H1 (cell line): ENCODE measurements around the gene TCIRG1. TPM values are rescaled to one million over a fixed set of nuclear protein-coding genes. Genes with fewer than 3 reads are reported as not detected.

Experiments
- ASH2L ChIP-seq: fragments of 200-600, 300-600 bp; sonication (generic); IDR thresholded peaks from one replicate; pipeline ENCODE4 v1.7.1; 2017; ENCODE audit warnings: low read length
- CEBPB ChIP-seq: IDR thresholded peaks from 2 replicates; pipeline ENCODE4 v1.6.1; 2012; ENCODE audit warnings: low read depth, low read length
- CTBP2 ChIP-seq: IDR thresholded peaks from 2 replicates; pipeline ENCODE4 v1.7.0; 2011; ENCODE audit warnings: borderline replicate concordance, mild to moderate bottlenecking, moderate library complexity, mixed read lengths, low read length; ENCODE audit not compliant: insufficient read depth, insufficient read length
- EZH2 ChIP-seq: fragments of 200-600 bp; sonication (generic); IDR thresholded peaks from 2 replicates; pipeline ENCODE4 v1.7.1; 2012; ENCODE audit warnings: low read depth, mild to moderate bottlenecking, moderate library complexity, low read length, inconsistent platforms; ENCODE audit not compliant: severe bottlenecking
- FOSL1 ChIP-seq: IDR thresholded peaks from 2 replicates; pipeline ENCODE4 v1.6.1; 2011; ENCODE audit warnings: mild to moderate bottlenecking, low read depth, low read length, moderate library complexity; ENCODE audit not compliant: insufficient read depth
- HDAC2 ChIP-seq, 2 experiments: fragments of 300-600 bp in 1 of 2; sonication (generic) in 1 of 2; IDR thresholded peaks; 2 replicates each; pipeline ENCODE4 v1.6.1; 2011 to 2012; ENCODE audit warnings: low read depth in 2 of 2, low read length in 2 of 2, mild to moderate bottlenecking in 2 of 2, moderate library complexity in 2 of 2, borderline replicate concordance in 1 of 2, inconsistent platforms in 1 of 2
- HDAC6 ChIP-seq: IDR thresholded peaks from one replicate; pipeline ENCODE4 v1.7.1; 2012; ENCODE audit warnings: low read depth, mild to moderate bottlenecking, inconsistent platforms, low read length, moderate library complexity
- JUN ChIP-seq: IDR thresholded peaks from 2 replicates; pipeline ENCODE4 v1.6.1; 2011; ENCODE audit warnings: low read depth, mild to moderate bottlenecking, improper control_type of control experiment, low read length
- JUND ChIP-seq: IDR thresholded peaks from 2 replicates; pipeline ENCODE4 v1.6.1; 2011; ENCODE audit warnings: mild to moderate bottlenecking, improper control_type of control experiment, low read length
- KDM1A ChIP-seq: fragments of 200-600, 300-600 bp; sonication (generic); IDR thresholded peaks from 2 replicates; pipeline ENCODE4 v1.7.1; 2016; ENCODE audit warnings: mild to moderate bottlenecking, low read length, borderline replicate concordance
- KDM4A ChIP-seq: IDR thresholded peaks from one replicate; pipeline ENCODE4 v1.7.1; 2012; ENCODE audit warnings: low read depth, mild to moderate bottlenecking, moderate library complexity, low read length, inconsistent platforms; ENCODE audit not compliant: severe bottlenecking
- KDM5A ChIP-seq: fragments of 200-600 bp; IDR thresholded peaks from 2 replicates; pipeline ENCODE4 v1.7.1; 2012; ENCODE audit warnings: mild to moderate bottlenecking, low read length, inconsistent platforms, mixed read lengths
- MAFK ChIP-seq: IDR thresholded peaks from 2 replicates; pipeline ENCODE4 v1.6.1; 2012; ENCODE audit warnings: low read depth, mild to moderate bottlenecking, improper control_type of control experiment, low read length
- PHF8 ChIP-seq: fragments of 200-600 bp; sonication (generic); conservative IDR thresholded peaks from 2 replicates; pipeline ENCODE4 v1.7.1; 2012; ENCODE audit warnings: low read depth, mild to moderate bottlenecking, inconsistent platforms, low read length, moderate library complexity
- POLR2AphosphoS5 ChIP-seq: IDR thresholded peaks from 2 replicates; pipeline ENCODE4 v1.6.1; 2011; ENCODE audit warnings: low read depth, low read length
- SAP30 ChIP-seq: fragments of 300-600 bp; sonication (generic); IDR thresholded peaks from 2 replicates; pipeline ENCODE4 v1.7.1; 2012; ENCODE audit warnings: low read length, moderate library complexity, mild to moderate bottlenecking, inconsistent platforms; ENCODE audit not compliant: insufficient read depth, insufficient replicate concordance
- SIN3A ChIP-seq, 2 experiments: IDR thresholded peaks in 1 of 2; conservative IDR thresholded peaks in 1 of 2; 2 replicates each; pipeline ENCODE4 v1.6.1; 2011 to 2012; ENCODE audit warnings: low read length in 2 of 2, improper control_type of control experiment in 1 of 2, low read depth in 1 of 2, mild to moderate bottlenecking in 1 of 2
- SP4 ChIP-seq: IDR thresholded peaks from 2 replicates; pipeline ENCODE4 v1.6.1; 2012; ENCODE audit warnings: low read length, inconsistent platforms
- SRF ChIP-seq: IDR thresholded peaks from 2 replicates; pipeline ENCODE4 v1.6.1; 2011; ENCODE audit warnings: mild to moderate bottlenecking, low read depth, low read length, moderate library complexity
- SUZ12 ChIP-seq: fragments of 200-600 bp; sonication (generic); IDR thresholded peaks from 2 replicates; pipeline ENCODE4 v1.6.1; 2012; ENCODE audit warnings: mild to moderate bottlenecking, inconsistent platforms, low read length, moderate library complexity, mixed read lengths
- TAF7 ChIP-seq: optimal IDR thresholded peaks from 2 replicates; pipeline ENCODE3; 2011; ENCODE audit warnings: low read depth, mild to moderate bottlenecking, inconsistent platforms, low read length, moderate library complexity, borderline replicate concordance
- TCF12 ChIP-seq: IDR thresholded peaks from 2 replicates; pipeline ENCODE4 v1.6.1; 2011; ENCODE audit warnings: low read depth, mild to moderate bottlenecking, low read length
- YY1 ChIP-seq: IDR thresholded peaks from 2 replicates; pipeline ENCODE4 v1.6.1; 2011; ENCODE audit warnings: low read depth, mild to moderate bottlenecking, low read length
- polyA plus RNA-seq, 7 experiments: library from polyadenylated mRNA; depleted of rRNA in 3 of 7; stranded (reverse) in 5 of 7; unstranded in 2 of 7; fragments of >200 nt in 5 of 7; fragments of 200-250 nt in 2 of 7; gene quantifications; 1 replicate in 5 of 7; 2 replicates in 1 of 7; 4 replicates in 1 of 7; pipeline versions ENCODE4 v1.2.1 to v1.2.3, GENCODE V29; 2011 to 2013; ENCODE audit warnings: missing spikeins in 2 of 7, mixed read lengths in 2 of 7
- total RNA-seq: library from RNA; stranded (reverse); fragmentation: NEBNext Ultra II Directional; extraction: Animal tissue kit (Norgen Biotek cat#: 25700); gene quantifications from 2 replicates; pipeline ENCODE4 v1.2.1, GENCODE V29; 2021

Gene TCIRG1
- total and polyA plus RNA-seq, 2 of the 8 experiments (the other 6 are each of a cell fraction or from before 2014, with no cell fraction given) = 25.3 to 39.6 TPM

DNA sequence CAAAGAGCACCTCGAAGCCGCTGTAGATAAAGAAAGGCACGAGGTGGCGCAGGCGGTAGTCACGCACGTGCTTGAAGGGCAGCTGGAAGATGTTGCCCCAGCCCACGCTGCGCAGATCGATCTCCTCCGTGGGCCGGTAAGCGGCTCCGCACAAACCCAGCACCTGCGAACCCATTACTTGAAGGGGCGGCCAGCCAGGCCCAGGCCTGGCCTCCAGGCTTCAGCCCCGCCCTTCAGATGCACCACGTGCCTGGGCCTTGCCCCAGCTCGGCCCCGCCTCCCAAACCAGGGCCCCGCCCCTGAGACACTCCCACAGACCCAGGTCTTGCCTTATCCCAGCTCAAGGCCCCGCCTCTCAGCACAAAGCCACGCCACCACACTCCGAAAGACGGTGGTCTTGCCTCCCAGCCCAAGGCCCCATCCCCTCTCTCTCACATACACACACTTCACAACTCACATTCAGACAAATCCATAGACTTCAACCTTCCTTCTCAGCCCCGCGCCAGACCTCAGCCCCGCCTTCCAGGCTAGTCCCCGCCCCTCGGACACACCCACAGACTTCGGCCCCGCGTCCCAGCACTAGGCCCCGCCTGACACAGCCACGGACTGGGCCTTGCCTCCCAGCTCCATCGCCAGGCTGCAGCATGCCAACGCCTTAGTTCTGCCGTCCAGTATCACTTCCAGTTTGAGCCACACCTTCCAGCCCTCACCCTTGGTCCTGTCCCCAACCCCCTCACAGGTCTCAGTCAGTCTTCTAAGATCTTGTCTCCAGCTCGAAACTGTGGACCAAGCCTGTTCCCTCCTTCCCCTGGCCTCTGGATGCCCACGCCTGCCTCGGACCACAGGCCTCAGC, 42.0 kb upstream of the TCIRG1 start (continued):
- TF ChIP-seq SIN3A (conservative IDR thresholded peaks at IDR 0.05 in 1 of 2, IDR thresholded peaks at IDR 0.05 in 1 of 2; ENCODE audit: low read depth in 1 of 2, low read length in 2 of 2) (no peak), TCF12 (no peak), KDM4A (peak; percentile 85), ASH2L (peak; percentile 24), FOSL1 (no peak), CEBPB (no peak), JUND (no peak), YY1 (no peak), HDAC6 (no peak), SRF (no peak), CTBP2 (no peak), JUN (no peak), KDM5A (no peak), EZH2 (no peak), HDAC2 (IDR thresholded peaks at IDR 0.05; ENCODE audit: borderline replicate concordance in 1 of 2, low read depth in 2 of 2, low read length in 2 of 2) (no peak; a peak in 1 of 4 replicates), SUZ12 (no peak), KDM1A (no peak), POLR2AphosphoS5 (no peak), SAP30 (no peak), MAFK (no peak), TAF7 (no peak), SP4 (no peak; the same call in 1 of the 2 replicates), PHF8 (no peak)
- TF ChIP-seq, all 59 proteins: peak for 9
